Retinal pigment epithelial cell (primary cell): ENCODE data around the gene SEMA3D.
A peak's percentile ranks its signal among the peaks of the same experiment; 100 is the strongest.

Experiments
- DNase-seq: peaks from one replicate; pipeline ENCODE4 v3.0.0-alpha.2; 2010; ENCODE audit warnings: low read depth
- H3K4me3 ChIP-seq: 2 replicates; pipeline ENCODE4 v1.5.1; 2011; ENCODE audit warnings: mild to moderate bottlenecking, low read length, control low read depth, moderate library complexity
- TF ChIP-seq, protein P1 (sequence below): conservative IDR thresholded peaks from 2 replicates; pipeline ENCODE4 v1.5.1; 2011; ENCODE audit warnings: low read depth, low read length, control low read depth, inconsistent platforms

SEMA3D gene

DNA sequence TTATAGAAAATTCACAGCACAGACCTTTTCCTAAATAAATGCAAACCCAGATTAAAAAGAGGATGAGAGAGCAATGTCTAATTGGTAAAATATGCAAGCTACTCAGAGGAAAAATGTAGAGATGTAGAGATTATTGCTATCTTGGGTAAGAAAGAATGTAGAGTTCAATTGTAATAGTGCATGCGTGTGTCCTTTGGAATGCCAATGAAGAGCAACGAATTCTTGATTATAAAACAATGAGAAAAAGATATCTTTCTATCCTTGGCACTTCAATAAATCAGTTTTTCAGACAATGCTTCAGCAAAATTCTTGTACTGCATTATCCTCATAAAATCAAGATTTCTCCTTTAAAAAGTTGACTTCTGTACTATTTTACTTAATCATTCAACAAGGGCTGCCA, 50.9 kb downstream of the SEMA3D start:
- DNase-seq: peak; percentile 40
- TF ChIP-seq, protein P1, sequence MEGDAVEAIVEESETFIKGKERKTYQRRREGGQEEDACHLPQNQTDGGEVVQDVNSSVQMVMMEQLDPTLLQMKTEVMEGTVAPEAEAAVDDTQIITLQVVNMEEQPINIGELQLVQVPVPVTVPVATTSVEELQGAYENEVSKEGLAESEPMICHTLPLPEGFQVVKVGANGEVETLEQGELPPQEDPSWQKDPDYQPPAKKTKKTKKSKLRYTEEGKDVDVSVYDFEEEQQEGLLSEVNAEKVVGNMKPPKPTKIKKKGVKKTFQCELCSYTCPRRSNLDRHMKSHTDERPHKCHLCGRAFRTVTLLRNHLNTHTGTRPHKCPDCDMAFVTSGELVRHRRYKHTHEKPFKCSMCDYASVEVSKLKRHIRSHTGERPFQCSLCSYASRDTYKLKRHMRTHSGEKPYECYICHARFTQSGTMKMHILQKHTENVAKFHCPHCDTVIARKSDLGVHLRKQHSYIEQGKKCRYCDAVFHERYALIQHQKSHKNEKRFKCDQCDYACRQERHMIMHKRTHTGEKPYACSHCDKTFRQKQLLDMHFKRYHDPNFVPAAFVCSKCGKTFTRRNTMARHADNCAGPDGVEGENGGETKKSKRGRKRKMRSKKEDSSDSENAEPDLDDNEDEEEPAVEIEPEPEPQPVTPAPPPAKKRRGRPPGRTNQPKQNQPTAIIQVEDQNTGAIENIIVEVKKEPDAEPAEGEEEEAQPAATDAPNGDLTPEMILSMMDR: no peak

DNA sequence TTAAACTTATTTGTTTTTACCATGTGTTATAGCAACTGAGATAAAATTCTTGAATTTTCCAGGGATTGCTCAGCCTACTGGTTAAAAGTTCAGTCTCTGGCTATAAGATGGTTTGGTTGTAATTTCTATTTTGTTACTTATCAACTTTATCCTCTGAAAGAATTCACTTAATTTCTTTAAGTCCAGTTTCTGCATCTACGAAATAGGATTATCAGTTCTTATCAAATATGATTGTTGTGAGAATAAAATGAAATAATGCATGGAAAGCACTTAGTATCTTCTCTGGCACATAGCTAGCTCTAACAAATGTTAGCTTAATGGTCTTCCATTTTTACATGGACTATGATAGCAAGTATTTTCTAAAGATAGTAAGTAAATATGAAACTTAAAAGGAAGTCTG, 53.3 kb downstream of the SEMA3D start:
- TF ChIP-seq, protein P1: no peak
- H3K4me3 ChIP-seq: no peak overlapping the region
- DNase-seq: no peak

More for the DNA sequence above, 50.9 kb downstream of the SEMA3D start:
- no peak overlapping the region for H3K4me3 ChIP-seq

- no peak overlapping the region for H3K4me3 ChIP-seq
- DNase-seq: no peak
- TF ChIP-seq, protein P1: no peak
Observed at GRCh38 chr7:85133006-85133405, 53.9 kb downstream of the SEMA3D start.

GRCh38 chr7:85130702-85131101, 56.2 kb downstream of the SEMA3D start:
- no peak for DNase-seq
- no peak overlapping the region for H3K4me3 ChIP-seq
- TF ChIP-seq, protein P1: no peak

DNA sequence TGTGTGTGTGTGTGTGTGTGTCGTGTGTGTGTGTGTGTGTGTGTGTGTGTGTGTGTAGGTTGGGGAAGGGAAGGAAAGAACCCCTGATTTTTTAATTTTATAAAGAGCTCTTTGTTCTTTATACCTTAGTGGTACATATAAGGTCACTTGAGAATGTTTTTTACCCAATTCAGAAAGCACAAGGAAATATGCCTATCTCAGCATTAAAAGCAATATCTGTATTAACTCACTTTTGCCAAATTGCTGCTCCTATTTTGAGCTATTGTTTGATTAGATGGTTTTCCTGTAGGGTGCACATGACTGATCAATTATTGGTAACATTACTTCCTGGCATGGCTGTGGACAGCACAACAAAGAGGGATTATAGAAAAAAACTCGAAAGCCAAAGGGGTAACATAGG, 60.5 kb downstream of the SEMA3D start:
- DNase-seq: no peak
- no peak overlapping the region for H3K4me3 ChIP-seq
- TF ChIP-seq, protein P1: no peak

GRCh38 chr7:85125651-85126131, 61.2 kb downstream of the SEMA3D start:
- no peak for DNase-seq
- TF ChIP-seq, protein P1: no peak
- no peak overlapping the region for H3K4me3 ChIP-seq

DNA sequence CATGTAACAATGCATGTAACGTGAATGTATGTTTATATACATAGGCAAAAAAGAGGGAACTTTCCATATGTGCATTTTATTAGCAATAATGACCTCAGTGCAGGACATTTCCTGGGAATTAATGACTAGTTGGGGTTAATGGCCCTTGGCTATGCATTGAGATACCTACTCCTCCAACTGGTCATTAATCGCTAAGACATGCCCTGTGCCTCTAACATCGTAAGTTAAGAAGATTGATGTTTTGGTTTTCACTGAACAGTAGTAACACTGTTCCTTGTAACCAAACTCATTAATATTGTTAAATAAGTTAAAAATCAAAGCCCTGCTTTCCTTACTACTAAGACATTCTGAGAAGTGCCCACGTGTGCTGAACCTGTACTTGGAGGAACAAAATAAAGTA, 61.7 kb downstream of the SEMA3D start:
- DNase-seq: no peak
- H3K4me3 ChIP-seq: no peak overlapping the region
- TF ChIP-seq, protein P1: no peak
